Stomach (tissue), 4 donors: ENCODE results near the gene SH3GL1.

Experiments used
- POLR2A ChIP-seq, 4 donors: fragments of 450-650 bp; IDR thresholded peaks; one replicate each; pipeline ENCODE4 v1.6.1; 2016; ENCODE audit warnings: antibody characterized with exemption in 4 of 4, control low read depth in 2 of 4, mild to moderate bottlenecking in 1 of 4, moderate library complexity in 1 of 4
- TF ChIP-seq, protein P1 (sequence below), 7 experiments: fragments of 450-650 bp in 4 of 7; fragments of 200-600 bp in 3 of 7; sonication (generic) in 3 of 7; IDR thresholded peaks; one replicate each; pipeline ENCODE4 v1.5.1; 2016 to 2019; ENCODE audit warnings: antibody characterized with exemption in 7 of 7, control low read depth in 2 of 7, mild to moderate bottlenecking in 1 of 7

DNA sequence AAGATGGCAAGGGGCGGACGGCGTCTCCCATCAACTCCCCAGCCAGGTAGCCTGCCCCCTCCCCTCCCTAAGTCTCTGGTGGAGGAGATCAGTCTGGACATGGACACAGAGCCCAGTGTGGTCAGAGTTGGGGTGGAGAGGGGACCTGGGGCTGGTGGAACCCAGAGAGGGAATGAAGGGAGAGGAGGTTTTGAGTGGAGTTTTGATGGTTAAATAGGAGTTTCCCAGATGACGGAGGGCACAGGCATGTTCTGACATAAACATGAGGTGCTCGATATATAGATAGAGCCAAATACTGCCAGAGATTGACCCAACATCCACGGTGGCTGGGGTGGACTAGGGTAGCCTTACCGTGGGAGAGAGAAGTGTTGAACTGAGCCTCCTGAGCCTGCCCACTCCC is 81.9 kb downstream of the SH3GL1 start:
- TF ChIP-seq, protein P1, sequence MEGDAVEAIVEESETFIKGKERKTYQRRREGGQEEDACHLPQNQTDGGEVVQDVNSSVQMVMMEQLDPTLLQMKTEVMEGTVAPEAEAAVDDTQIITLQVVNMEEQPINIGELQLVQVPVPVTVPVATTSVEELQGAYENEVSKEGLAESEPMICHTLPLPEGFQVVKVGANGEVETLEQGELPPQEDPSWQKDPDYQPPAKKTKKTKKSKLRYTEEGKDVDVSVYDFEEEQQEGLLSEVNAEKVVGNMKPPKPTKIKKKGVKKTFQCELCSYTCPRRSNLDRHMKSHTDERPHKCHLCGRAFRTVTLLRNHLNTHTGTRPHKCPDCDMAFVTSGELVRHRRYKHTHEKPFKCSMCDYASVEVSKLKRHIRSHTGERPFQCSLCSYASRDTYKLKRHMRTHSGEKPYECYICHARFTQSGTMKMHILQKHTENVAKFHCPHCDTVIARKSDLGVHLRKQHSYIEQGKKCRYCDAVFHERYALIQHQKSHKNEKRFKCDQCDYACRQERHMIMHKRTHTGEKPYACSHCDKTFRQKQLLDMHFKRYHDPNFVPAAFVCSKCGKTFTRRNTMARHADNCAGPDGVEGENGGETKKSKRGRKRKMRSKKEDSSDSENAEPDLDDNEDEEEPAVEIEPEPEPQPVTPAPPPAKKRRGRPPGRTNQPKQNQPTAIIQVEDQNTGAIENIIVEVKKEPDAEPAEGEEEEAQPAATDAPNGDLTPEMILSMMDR (IDR thresholded peaks at IDR 0.05), result no peak
- TF ChIP-seq POLR2A (IDR thresholded peaks at IDR 0.05), result no peak
